Heart left ventricle (tissue), 13 donors: Measurements from ENCODE around the gene CAMTA1.

Experiments
- POLR2A ChIP-seq, 2 donors: fragments of 450-650 bp; IDR thresholded peaks; one replicate each; pipeline ENCODE4 v1.6.1; 2017; ENCODE audit warnings: antibody characterized with exemption in 2 of 2, mild to moderate bottlenecking in 2 of 2, moderate library complexity in 2 of 2
- TF ChIP-seq, protein P1 (sequence below), 12 donors: fragments of 200-600 bp; sonication (generic) in 4 of 12; IDR thresholded peaks; one replicate each; pipeline versions ENCODE4 v1.5.0 to v1.8.0; 2018 to 2022; ENCODE audit warnings: antibody characterized with exemption in 12 of 12, mild to moderate bottlenecking in 5 of 12
- donor health status: ischemic (EF 13 %, LVEDD 7.1; RV severe dilation, severe dysfunction).
- donor health status: DM: no; HTN: yes; CAD: no.
- donor health status: DM: no; HTN: no; CAD: no.
- donor health status: ischemic (EF 25% LVEDD 6.9; RV normal size, moderate dysfunction).
- donor health status: ischemic (EF 25% LVEDD 5.7; RV mildly dilated, moderate dysfunction).
- donor health status: ischemic (EF 35%, LVEDD 5.7; RV mildly dilated, moderate dysfunction).
- donor health status: nonischemic (EF 11% LVEDD 7.7; RV severe dilation, severe dysfunction).
- donor health status: DM: yes; HTN: yes; CAD: no.
- donor health status: PGD.
- donor health status: ischemic (EF 29% LVEDD 5.4; RV normal size, mild dysfunction).
- donor health status: nonischemic (EF 23%, LVEDD 6.1; RV moderate dilation, normal function).

DNA sequence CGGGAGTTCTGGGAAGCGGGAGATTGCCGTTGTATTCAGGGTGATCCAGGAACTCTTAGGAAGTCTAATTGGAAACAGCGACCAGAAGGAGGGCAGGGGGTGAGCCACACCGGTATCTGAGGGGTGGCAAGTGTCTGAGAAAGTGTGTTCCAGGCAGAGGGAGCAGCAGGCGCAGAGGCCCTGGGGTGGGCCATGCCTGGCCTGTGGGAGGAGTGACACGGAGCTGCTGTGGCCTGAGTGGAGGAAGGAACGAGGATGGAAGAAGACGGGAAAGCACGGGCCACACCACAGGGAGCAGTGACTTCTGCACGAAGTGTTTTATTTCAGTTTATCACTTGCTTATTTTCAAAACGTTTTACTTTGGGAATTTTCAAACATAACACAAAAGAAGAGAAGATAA lies 1010.2 kb downstream of the CAMTA1 start:
- no peak for TF ChIP-seq POLR2A (IDR thresholded peaks at IDR 0.05)
- TF ChIP-seq, protein P1, sequence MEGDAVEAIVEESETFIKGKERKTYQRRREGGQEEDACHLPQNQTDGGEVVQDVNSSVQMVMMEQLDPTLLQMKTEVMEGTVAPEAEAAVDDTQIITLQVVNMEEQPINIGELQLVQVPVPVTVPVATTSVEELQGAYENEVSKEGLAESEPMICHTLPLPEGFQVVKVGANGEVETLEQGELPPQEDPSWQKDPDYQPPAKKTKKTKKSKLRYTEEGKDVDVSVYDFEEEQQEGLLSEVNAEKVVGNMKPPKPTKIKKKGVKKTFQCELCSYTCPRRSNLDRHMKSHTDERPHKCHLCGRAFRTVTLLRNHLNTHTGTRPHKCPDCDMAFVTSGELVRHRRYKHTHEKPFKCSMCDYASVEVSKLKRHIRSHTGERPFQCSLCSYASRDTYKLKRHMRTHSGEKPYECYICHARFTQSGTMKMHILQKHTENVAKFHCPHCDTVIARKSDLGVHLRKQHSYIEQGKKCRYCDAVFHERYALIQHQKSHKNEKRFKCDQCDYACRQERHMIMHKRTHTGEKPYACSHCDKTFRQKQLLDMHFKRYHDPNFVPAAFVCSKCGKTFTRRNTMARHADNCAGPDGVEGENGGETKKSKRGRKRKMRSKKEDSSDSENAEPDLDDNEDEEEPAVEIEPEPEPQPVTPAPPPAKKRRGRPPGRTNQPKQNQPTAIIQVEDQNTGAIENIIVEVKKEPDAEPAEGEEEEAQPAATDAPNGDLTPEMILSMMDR (IDR thresholded peaks at IDR 0.05): no peak
